ENCODE results near the gene KLHL9.
"Not testable (repeated sequence)": the region's sequence is repeated elsewhere in the genome, so short reads cannot be mapped to it uniquely, and the experiment has no call there.

The KLHL9 gene

GRCh38 chr9:21334701-21335632, at the start of gene KLHL9:
Gene KLHL9, minus strand, starts transcription at chr9:21335404. Its CDS starts 545 bp downstream, at chr9:21334859.
- DNase-seq (ENCODE audit: low read depth) = peak; percentile 56

- DNase-seq (ENCODE audit: low read depth) = no peak
Observed at GRCh38 chr9:21383627-21384026, 48.4 kb upstream of the KLHL9 start.

GRCh38 chr9:21381448-21382339, 46.5 kb upstream of the KLHL9 start:
- no peak for DNase-seq (ENCODE audit: low read depth)

GRCh38 chr9:21371467-21371866, 36.3 kb upstream of the KLHL9 start:
- not testable (repeated sequence) for DNase-seq (ENCODE audit: low read depth)

- DNase-seq (ENCODE audit: low read depth) = no peak
Observed at GRCh38 chr9:21367957-21368356, 32.8 kb upstream of the KLHL9 start, which contains the start of gene IFNA13. Gene IFNA13, minus strand, starts transcription at chr9:21368057. Its CDS starts 47 bp downstream, at chr9:21368010.

- DNase-seq (ENCODE audit: low read depth) = not testable (repeated sequence)
Observed at GRCh38 chr9:21367169-21367568, 32.0 kb upstream of the KLHL9 start.

GRCh38 chr9:21362287-21362686, 27.1 kb upstream of the KLHL9 start:
- DNase-seq (ENCODE audit: low read depth) = no peak

GRCh38 chr9:21357479-21358460, 22.6 kb upstream of the KLHL9 start:
- DNase-seq (ENCODE audit: low read depth) = no peak

GRCh38 chr9:21350787-21351186, 15.6 kb upstream of the KLHL9 start, which contains the start of gene IFNA6:
Gene IFNA6, minus strand, starts transcription at chr9:21350887. Its CDS starts 0 bp downstream, at chr9:21350887.
- no peak for DNase-seq (ENCODE audit: low read depth)

GRCh38 chr9:21348430-21348970, 13.3 kb upstream of the KLHL9 start:
- no peak for DNase-seq (ENCODE audit: low read depth)

- DNase-seq (ENCODE audit: low read depth) = no peak
Observed at GRCh38 chr9:21340735-21341134, 5.5 kb upstream of the KLHL9 start.

GRCh38 chr9:21336457-21336856, 1.3 kb upstream of the KLHL9 start:
- no peak for DNase-seq (ENCODE audit: low read depth)

GRCh38 chr9:21333226-21333625, 2.0 kb downstream of the KLHL9 start:
- DNase-seq (ENCODE audit: low read depth) = no peak

GRCh38 chr9:21331676-21332402, 3.4 kb downstream of the KLHL9 start:
- no peak for DNase-seq (ENCODE audit: low read depth)

- no peak for DNase-seq (ENCODE audit: low read depth)
Observed at GRCh38 chr9:21326526-21327139, 8.6 kb downstream of the KLHL9 start.

GRCh38 chr9:21324047-21324446, 11.2 kb downstream of the KLHL9 start:
- DNase-seq (ENCODE audit: low read depth) = no peak

- no peak for DNase-seq (ENCODE audit: low read depth)
Observed at GRCh38 chr9:21322911-21323461, 12.2 kb downstream of the KLHL9 start.

- DNase-seq (ENCODE audit: low read depth) = no peak
Observed at GRCh38 chr9:21320465-21320864, 14.7 kb downstream of the KLHL9 start.

Data from GM04503 (cell line).